ENCODE results near the gene PTPRS. TPM values are rescaled to one million over a fixed set of nuclear protein-coding genes. Genes with fewer than 3 reads are reported as not detected.
A peak's percentile ranks its signal among the peaks of the same experiment; 100 is the strongest.

PTPRS gene
- total and polyA plus RNA-seq, 2 of the 13 experiments (the other 11 are each of a cell fraction or from before 2014, with no cell fraction given), result 32.7 to 43.9 TPM

DNA sequence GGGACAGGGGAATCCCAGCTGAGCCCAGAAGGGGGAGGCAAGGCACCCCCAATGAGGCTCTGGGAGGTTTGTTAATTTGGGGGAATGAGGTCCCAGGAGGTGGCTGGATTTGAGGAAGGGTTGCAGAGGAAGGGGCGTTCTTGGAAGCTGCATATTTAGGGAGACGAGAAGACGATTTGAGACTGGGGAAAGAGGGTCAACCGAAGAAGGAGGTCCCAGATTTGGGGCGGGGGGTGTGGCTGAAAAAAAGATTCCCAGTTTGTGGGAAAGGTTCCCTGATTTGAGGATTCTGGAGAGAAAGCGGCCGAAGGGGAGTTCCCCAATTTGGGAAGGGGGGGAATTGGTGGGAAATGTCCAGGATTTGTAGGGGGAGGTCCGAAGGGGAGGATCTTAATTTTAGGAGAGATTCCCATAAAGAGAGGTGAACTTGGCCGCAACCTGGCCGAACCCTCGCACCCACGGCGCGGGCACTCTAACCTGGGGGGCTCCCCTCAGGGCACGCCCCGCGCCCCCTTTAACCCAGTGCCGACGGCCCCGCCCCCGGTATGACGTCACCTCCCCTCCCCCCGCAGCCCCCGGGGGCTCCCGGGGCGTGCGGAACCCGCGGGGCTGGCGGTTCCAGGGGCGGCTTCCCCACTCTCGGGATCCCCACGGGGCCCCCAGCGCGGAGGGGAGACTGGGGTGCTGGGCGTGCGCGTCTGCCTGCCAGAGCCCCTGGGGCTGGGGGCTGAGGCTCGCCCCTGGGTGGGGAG lies 1.2 kb downstream of the PTPRS start (continued):
- no peak for TF ChIP-seq DMAP1 (CRISPR knock-in tag; IDR thresholded peaks at IDR 0.05)
- TF ChIP-seq CHCHD3 (CRISPR knock-in tag; IDR thresholded peaks at IDR 0.05), result no peak
- peak; percentile 24; the same call in 1 of the 2 replicates for TF ChIP-seq PHF8 (CRISPR knock-in tag; IDR thresholded peaks at IDR 0.05)
- TF ChIP-seq, protein P1, sequence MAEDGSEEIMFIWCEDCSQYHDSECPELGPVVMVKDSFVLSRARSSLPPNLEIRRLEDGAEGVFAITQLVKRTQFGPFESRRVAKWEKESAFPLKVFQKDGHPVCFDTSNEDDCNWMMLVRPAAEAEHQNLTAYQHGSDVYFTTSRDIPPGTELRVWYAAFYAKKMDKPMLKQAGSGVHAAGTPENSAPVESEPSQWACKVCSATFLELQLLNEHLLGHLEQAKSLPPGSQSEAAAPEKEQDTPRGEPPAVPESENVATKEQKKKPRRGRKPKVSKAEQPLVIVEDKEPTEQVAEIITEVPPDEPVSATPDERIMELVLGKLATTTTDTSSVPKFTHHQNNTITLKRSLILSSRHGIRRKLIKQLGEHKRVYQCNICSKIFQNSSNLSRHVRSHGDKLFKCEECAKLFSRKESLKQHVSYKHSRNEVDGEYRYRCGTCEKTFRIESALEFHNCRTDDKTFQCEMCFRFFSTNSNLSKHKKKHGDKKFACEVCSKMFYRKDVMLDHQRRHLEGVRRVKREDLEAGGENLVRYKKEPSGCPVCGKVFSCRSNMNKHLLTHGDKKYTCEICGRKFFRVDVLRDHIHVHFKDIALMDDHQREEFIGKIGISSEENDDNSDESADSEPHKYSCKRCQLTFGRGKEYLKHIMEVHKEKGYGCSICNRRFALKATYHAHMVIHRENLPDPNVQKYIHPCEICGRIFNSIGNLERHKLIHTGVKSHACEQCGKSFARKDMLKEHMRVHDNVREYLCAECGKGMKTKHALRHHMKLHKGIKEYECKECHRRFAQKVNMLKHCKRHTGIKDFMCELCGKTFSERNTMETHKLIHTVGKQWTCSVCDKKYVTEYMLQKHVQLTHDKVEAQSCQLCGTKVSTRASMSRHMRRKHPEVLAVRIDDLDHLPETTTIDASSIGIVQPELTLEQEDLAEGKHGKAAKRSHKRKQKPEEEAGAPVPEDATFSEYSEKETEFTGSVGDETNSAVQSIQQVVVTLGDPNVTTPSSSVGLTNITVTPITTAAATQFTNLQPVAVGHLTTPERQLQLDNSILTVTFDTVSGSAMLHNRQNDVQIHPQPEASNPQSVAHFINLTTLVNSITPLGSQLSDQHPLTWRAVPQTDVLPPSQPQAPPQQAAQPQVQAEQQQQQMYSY (CRISPR knock-in tag; IDR thresholded peaks at IDR 0.05), result no peak
- no peak for TF ChIP-seq THAP9 (CRISPR knock-in tag; IDR thresholded peaks at IDR 0.05; ENCODE audit: borderline replicate concordance)
- 0 out of 2 replicates have a peak, but pooled peaks have one; percentile 24 for TF ChIP-seq IKZF5 (CRISPR knock-in tag; IDR thresholded peaks at IDR 0.05)
- TF ChIP-seq PPARG (CRISPR knock-in tag; conservative IDR thresholded peaks at IDR 0.05), result 0 out of 2 replicates have a peak, but pooled peaks have one; percentile 55
- peak; percentile 34; the same call in 1 of the 2 replicates for TF ChIP-seq KDM2A (CRISPR knock-in tag; IDR thresholded peaks at IDR 0.05; ENCODE audit: borderline replicate concordance, low read depth)
- TF ChIP-seq, protein P2, sequence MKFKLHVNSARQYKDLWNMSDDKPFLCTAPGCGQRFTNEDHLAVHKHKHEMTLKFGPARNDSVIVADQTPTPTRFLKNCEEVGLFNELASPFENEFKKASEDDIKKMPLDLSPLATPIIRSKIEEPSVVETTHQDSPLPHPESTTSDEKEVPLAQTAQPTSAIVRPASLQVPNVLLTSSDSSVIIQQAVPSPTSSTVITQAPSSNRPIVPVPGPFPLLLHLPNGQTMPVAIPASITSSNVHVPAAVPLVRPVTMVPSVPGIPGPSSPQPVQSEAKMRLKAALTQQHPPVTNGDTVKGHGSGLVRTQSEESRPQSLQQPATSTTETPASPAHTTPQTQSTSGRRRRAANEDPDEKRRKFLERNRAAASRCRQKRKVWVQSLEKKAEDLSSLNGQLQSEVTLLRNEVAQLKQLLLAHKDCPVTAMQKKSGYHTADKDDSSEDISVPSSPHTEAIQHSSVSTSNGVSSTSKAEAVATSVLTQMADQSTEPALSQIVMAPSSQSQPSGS (CRISPR knock-in tag; IDR thresholded peaks at IDR 0.05), result 0 out of 2 replicates have a peak, but pooled peaks have one; percentile 25
- TF ChIP-seq, protein P3, sequence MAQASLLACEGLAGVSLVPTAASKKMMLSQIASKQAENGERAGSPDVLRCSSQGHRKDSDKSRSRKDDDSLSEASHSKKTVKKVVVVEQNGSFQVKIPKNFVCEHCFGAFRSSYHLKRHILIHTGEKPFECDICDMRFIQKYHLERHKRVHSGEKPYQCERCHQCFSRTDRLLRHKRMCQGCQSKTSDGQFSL (CRISPR knock-in tag; IDR thresholded peaks at IDR 0.05), result 0 out of 2 replicates have a peak, but pooled peaks have one; percentile 42

Measured in HepG2 (cell line).